T-helper 17 cell (primary cell): ENCODE measurements around the gene KCNK4. TPM values are rescaled to one million over a fixed set of nuclear protein-coding genes. Genes with fewer than 3 reads are reported as not detected.
"Not testable (repeated sequence)": the region's sequence is repeated elsewhere in the genome, so short reads cannot be mapped to it uniquely, and the experiment has no call there.

Source experiments
- ATAC-seq: fragments of 150-1000 bp; cut with Tn5 transposase; 2 replicates; pipeline ENCODE4 v1.10.0; 2021; ENCODE audit warnings: mild to moderate bottlenecking, moderate library complexity
- DNase-seq, 3 donors: peaks; one replicate each; pipeline versions ENCODE4 v3.0.0 to v3.0.0-alpha.2; 2020 to 2021
- H3K9me3 ChIP-seq: one replicate; pipeline ENCODE4 v1.7.0; 2013; ENCODE audit warnings: low read length, mild to moderate bottlenecking; ENCODE audit not compliant: control insufficient read depth, poor library complexity, severe bottlenecking
- H3K27ac Mint-ChIP-seq: one replicate; pipeline ENCODE4 v1.8.0; 2022; ENCODE audit warnings: mild to moderate bottlenecking, moderate library complexity, mixed read lengths
- H3K27me3 Mint-ChIP-seq: one replicate; pipeline ENCODE4 v1.8.0; 2022; ENCODE audit warnings: mixed read lengths
- H3K36me3 Mint-ChIP-seq: one replicate; pipeline ENCODE4 v1.8.0; 2022; ENCODE audit warnings: low read depth, mixed read lengths
- H3K4me1 Mint-ChIP-seq: one replicate; pipeline ENCODE4 v1.8.0; 2022; ENCODE audit warnings: mild to moderate bottlenecking, mixed read lengths
- H3K4me3 Mint-ChIP-seq: one replicate; pipeline ENCODE4 v1.8.0; 2022; ENCODE audit warnings: mild to moderate bottlenecking, moderate library complexity, mixed read lengths
- total RNA-seq, 4 donors: library from RNA in 2 of 4; stranded (reverse) in 2 of 4; gene quantifications; one replicate each; pipeline ENCODE4 v1.2.3 and lab custom pipeline; 2022 to 2026

Gene KCNK4
- total RNA-seq, 2 donors from 2014 or later = 0.50 TPM; not detected in 1

DNA sequence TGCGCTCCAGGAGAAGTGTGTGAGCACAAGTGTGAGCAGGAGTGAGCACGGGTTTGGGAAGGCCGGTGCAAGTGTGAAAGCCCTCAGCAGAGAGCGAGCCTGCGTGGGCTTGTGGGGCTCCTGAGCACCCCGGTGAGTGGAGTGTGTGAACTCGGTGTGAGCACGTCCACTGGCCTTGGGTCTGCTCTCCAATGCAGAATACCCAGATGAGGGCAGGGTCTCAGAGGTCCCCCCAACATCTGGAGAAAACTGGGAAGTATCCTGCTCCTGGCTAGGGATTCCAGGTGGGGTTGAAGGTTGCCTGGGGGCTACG, 15.4 kb downstream of the KCNK4 start:
- Mint-ChIP-seq H3K27me3 (no peaks in the 10 kb centered on the region), H3K4me3 (peak overlapping the region; percentile 97), H3K36me3 (no peaks in the 10 kb centered on the region), H3K27ac (peak overlapping the region; percentile 90), H3K4me1 (peaks cover 23% of the 10 kb centered on the region)
- DNase-seq (no peak), ATAC-seq (no peak)
- H3K9me3 ChIP-seq = no peaks in the 10 kb centered on the region

DNA sequence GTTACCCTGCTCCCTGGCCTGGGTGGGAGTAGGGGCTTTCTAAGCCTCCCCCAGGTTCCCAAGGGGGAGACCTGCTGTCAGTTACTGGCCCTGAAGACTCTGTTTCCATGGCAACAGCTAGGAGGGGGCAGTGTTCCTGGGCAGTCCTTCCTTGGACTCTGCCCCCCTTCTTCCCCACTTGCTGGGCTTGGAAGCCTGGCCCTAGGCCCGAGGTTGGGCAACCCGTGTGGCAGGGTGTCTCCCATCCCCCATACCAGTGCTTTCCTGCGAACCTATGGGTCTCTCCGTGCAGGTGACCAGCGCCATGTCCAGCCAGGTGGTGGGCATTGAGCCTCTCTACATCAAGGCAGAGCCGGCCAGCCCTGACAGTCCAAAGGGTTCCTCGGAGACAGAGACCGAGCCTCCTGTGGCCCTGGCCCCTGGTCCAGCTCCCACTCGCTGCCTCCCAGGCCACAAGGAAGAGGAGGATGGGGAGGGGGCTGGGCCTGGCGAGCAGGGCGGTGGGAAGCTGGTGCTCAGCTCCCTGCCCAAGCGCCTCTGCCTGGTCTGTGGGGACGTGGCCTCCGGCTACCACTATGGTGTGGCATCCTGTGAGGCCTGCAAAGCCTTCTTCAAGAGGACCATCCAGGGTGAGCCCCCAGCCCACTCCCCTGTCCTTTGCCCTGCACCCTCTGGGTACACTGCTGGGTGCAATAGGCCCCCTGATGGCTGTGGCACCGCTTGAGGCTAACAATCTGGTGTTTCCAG, 15.9 kb downstream of the KCNK4 start:
- H3K27ac Mint-ChIP-seq = peak overlapping the region; percentile 90
- H3K36me3 Mint-ChIP-seq = no peaks in the 10 kb centered on the region
- H3K4me1 Mint-ChIP-seq = peaks cover 23% of the 10 kb centered on the region

GRCh38 chr11:64307795-64308194, 16.7 kb downstream of the KCNK4 start:
- not testable (repeated sequence) for ATAC-seq, H3K36me3 Mint-ChIP-seq, H3K9me3 ChIP-seq, DNase-seq, H3K27me3 Mint-ChIP-seq
- peak overlapping the region; percentile 97 for H3K4me3 Mint-ChIP-seq
- H3K4me1 Mint-ChIP-seq = peaks cover 28% of the 10 kb centered on the region
- peak overlapping the region; percentile 56 for H3K27ac Mint-ChIP-seq

More for the DNA sequence above, 15.9 kb downstream of the KCNK4 start:
- H3K9me3 ChIP-seq = no peaks in the 10 kb centered on the region
- Mint-ChIP-seq H3K4me3 (peak overlapping the region; percentile 97), H3K27me3 (no peaks in the 10 kb centered on the region)
- ATAC-seq (no peak), DNase-seq (no peak)

GRCh38 chr11:64312947-64313346, 21.8 kb downstream of the KCNK4 start:
- H3K27ac Mint-ChIP-seq = peak overlapping the region; percentile 81
- H3K4me1 Mint-ChIP-seq = peaks cover 22% of the 10 kb centered on the region
- H3K4me3 Mint-ChIP-seq = no peak overlapping the region
- DNase-seq = no peak
- no peaks in the 10 kb centered on the region for H3K36me3 Mint-ChIP-seq
- no peaks in the 10 kb centered on the region for H3K9me3 ChIP-seq
- no peaks in the 10 kb centered on the region for H3K27me3 Mint-ChIP-seq
- no peak for ATAC-seq

- Mint-ChIP-seq H3K27ac (peak overlapping the region; percentile 81), H3K4me1 (peaks cover 24% of the 10 kb centered on the region), H3K36me3 (no peaks in the 10 kb centered on the region), H3K4me3 (no peak overlapping the region), H3K27me3 (no peaks in the 10 kb centered on the region)
- H3K9me3 ChIP-seq = no peaks in the 10 kb centered on the region
- no peak for ATAC-seq
- DNase-seq = no peak
Observed at GRCh38 chr11:64313491-64314145, 22.5 kb downstream of the KCNK4 start.

GRCh38 chr11:64314146-64314804, 23.2 kb downstream of the KCNK4 start:
- H3K36me3 Mint-ChIP-seq = no peaks in the 10 kb centered on the region
- ATAC-seq = no peak
- H3K27me3 Mint-ChIP-seq = no peaks in the 10 kb centered on the region
- peaks cover 30% of the 10 kb centered on the region for H3K4me1 Mint-ChIP-seq
- DNase-seq = no peak
- H3K27ac Mint-ChIP-seq = peak overlapping the region; percentile 77
- H3K4me3 Mint-ChIP-seq = no peak overlapping the region
- no peaks in the 10 kb centered on the region for H3K9me3 ChIP-seq

DNA sequence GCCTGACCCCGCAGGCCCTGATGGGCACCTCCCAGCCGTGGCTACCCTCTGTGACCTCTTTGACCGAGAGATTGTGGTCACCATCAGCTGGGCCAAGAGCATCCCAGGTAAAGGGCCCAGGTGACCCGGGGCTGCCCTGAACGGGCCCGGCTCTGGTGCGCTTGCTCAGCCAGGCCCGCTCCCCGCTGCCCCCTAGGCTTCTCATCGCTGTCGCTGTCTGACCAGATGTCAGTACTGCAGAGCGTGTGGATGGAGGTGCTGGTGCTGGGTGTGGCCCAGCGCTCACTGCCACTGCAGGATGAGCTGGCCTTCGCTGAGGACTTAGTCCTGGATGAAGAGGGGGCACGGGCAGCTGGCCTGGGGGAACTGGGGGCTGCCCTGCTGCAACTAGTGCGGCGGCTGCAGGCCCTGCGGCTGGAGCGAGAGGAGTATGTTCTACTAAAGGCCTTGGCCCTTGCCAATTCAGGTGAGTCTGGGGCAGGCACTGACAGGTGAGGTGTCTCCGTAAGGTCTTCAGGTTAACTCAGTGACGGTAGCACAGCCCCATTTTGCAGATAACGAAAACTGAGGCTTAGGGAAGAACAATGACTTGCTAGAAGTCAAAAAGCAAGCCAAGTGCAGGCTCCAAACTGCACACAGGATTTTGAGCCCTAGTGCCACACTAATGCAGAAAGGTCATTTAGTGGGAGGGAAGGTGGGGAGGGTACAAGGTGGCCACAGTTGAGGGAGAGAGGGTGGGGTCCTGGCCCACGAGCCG, 23.9 kb downstream of the KCNK4 start:
- Mint-ChIP-seq H3K36me3 (no peaks in the 10 kb centered on the region), H3K27ac (peak overlapping the region; percentile 77), H3K4me1 (peaks cover 34% of the 10 kb centered on the region), H3K4me3 (no peak overlapping the region), H3K27me3 (no peaks in the 10 kb centered on the region)
- ATAC-seq (no peak), DNase-seq (no peak)
- no peaks in the 10 kb centered on the region for H3K9me3 ChIP-seq

DNA sequence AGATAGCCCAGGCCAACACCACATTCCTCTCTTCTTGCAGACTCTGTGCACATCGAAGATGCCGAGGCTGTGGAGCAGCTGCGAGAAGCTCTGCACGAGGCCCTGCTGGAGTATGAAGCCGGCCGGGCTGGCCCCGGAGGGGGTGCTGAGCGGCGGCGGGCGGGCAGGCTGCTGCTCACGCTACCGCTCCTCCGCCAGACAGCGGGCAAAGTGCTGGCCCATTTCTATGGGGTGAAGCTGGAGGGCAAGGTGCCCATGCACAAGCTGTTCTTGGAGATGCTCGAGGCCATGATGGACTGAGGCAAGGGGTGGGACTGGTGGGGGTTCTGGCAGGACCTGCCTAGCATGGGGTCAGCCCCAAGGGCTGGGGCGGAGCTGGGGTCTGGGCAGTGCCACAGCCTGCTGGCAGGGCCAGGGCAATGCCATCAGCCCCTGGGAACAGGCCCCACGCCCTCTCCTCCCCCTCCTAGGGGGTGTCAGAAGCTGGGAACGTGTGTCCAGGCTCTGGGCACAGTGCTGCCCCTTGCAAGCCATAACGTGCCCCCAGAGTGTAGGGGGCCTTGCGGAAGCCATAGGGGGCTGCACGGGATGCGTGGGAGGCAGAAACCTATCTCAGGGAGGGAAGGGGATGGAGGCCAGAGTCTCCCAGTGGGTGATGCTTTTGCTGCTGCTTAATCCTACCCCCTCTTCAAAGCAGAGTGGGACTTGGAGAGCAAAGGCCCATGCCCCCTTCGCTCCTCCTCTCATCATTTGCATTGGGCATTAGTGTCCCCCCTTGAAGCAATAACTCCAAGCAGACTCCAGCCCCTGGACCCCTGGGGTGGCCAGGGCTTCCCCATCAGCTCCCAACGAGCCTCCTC, 24.8 kb downstream of the KCNK4 start:
- not testable (repeated sequence) for ATAC-seq, H3K36me3 Mint-ChIP-seq, H3K9me3 ChIP-seq, H3K27me3 Mint-ChIP-seq, DNase-seq
- peaks cover 35% of the 10 kb centered on the region for H3K4me1 Mint-ChIP-seq
- H3K27ac Mint-ChIP-seq = peak overlapping the region; percentile 98
- H3K4me3 Mint-ChIP-seq = peak overlapping the region; percentile 96

DNA sequence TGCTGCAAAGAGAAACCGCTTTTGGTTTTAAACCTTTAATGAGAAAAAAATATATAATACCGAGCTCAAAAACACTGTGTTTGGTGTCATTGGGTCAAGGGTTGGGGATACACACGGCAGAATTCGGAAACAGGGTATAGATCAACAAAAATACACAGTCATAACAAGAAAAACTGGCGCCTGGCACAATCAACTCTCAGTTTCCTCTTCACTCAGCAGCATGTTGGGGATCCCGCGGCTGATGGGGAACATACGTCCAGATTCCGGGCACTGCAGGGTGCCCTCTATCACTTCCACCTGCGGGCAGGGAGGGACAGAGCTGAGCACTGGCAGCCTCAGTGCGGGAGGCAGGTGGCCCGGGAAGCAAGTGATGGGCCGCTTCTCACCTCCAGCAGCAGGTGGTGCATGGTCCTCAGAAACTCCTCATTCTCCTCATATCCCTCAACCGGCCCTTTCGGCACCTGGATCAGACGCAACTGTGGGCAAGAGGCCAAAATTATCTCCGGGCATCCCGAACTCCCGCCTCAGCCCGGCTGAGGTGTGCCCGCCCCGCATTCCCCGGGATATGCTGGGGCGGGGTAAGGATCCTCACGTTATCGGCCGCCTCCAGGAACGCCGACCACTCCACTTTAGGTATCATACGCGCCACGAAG, 25.7 kb downstream of the KCNK4 start:
- Mint-ChIP-seq H3K4me1 (peaks cover 38% of the 10 kb centered on the region), H3K36me3 (peaks cover 6% of the 10 kb centered on the region), H3K27ac (peak overlapping the region; percentile 98), H3K4me3 (peak overlapping the region; percentile 96), H3K27me3 (no peaks in the 10 kb centered on the region)
- H3K9me3 ChIP-seq = no peaks in the 10 kb centered on the region
- peak in 1 of 3 donors; percentile 42 for DNase-seq
- peak; percentile 10 for ATAC-seq

DNA sequence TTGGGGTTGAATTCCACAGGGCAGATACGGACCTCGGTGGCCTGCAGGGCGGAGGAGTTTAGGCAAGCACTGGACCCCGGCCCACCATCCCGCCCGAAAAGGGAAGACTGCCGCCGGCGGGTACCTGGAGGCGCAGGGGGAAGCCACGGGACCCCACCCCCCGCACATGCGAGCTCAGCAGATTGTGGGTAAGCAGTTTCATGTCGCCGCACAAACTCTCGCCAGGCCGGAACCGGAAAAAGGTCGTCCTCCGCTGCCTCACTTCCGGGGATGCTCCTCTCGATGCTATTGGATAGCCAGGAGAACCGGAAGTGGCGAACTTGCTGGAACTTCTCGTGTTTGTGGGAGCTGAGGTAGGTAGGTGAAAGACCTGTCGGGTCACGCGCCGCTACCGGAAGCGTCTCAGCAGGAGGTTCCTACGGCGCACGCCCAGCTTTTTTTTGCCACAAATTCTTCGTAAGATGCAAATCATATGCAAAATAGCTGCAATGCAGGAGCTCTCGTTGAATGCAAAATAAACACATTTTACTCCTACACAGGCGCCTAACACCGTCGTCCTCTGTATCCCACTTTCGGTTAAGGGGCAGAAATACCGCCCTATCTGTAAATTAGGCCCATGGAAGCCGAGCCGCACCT, 26.3 kb downstream of the KCNK4 start, which contains the start of gene TRMT112:
Gene TRMT112, minus strand, starts transcription at position 235 of the 636 bp plus-strand sequence. Its CDS starts 33 bp downstream, at position 202.
- H3K4me3 Mint-ChIP-seq = peak within 1 kb of the TSS; percentile 96
- ATAC-seq (peak; percentile 83), DNase-seq (peak; percentile 86 to 90 (median 88))
- peak within 1 kb of the TSS; percentile 98 for H3K27ac Mint-ChIP-seq
- peaks cover 6% of the 10 kb centered on the region for H3K36me3 Mint-ChIP-seq
- H3K27me3 Mint-ChIP-seq = no peaks in the 10 kb centered on the region
- no peaks in the 10 kb centered on the region for H3K9me3 ChIP-seq
- peaks cover 37% of the 10 kb centered on the region for H3K4me1 Mint-ChIP-seq

DNA sequence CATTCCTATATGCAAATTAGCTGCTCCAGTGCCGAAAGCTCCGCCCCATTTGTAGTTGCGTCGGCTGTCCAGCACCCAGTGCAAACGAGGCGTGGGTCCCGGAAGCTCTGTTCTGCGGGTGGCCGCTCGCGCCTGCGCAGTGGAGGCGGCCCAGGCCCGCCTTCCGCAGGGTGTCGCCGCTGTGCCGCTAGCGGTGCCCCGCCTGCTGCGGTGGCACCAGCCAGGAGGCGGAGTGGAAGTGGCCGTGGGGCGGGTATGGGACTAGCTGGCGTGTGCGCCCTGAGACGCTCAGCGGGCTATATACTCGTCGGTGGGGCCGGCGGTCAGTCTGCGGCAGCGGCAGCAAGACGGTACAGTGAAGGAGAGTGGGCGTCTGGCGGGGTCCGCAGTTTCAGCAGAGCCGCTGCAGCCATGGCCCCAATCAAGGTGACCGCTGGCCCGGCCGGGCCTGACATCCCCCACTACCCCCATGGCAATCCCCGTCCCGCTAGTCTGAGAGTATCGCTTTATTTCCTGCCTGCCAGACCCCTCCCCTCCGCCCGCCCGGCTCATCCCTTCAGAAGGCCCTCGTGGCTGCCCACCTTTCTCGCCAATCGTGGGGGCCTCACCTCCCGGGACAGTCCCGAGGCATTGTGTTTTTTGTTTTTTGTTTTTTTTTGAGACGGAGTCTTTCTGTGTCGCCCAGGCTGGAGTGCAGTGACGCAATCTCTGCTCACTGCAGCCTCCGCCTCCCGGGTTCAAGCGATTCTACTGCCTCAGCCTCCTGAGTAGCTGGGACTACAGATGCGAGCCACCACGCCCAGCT, 27.1 kb downstream of the KCNK4 start, which contains the start of gene PRDX5:
Gene PRDX5, plus strand, starts transcription at position 161 of the 805 bp plus-strand sequence. Its CDS starts 95 bp downstream, at position 256.
- no peaks in the 10 kb centered on the region for H3K9me3 ChIP-seq
- ATAC-seq (peak; percentile 79), DNase-seq (peak; percentile 92 to 95 (median 94))
- Mint-ChIP-seq H3K4me1 (peaks cover 30% of the 10 kb centered on the region), H3K27ac (peak within 1 kb of the TSS; percentile 98), H3K27me3 (no peaks in the 10 kb centered on the region), H3K36me3 (peaks cover 6% of the 10 kb centered on the region), H3K4me3 (peak within 1 kb of the TSS; percentile 96)
